Left colon (tissue), 2 donors: Measurements from ENCODE around the gene RARRES2. TPM values are rescaled to one million over a fixed set of nuclear protein-coding genes. Genes with fewer than 3 reads are reported as not detected.
"Not testable (repeated sequence)": the region's sequence is repeated elsewhere in the genome, so short reads cannot be mapped to it uniquely, and the experiment has no call there.

Experiments used
- ATAC-seq: fragments of 200-7000 bp; cut with Tn5 transposase; one replicate; pipeline ENCODE4 v1.9.1; 2020; ENCODE audit warnings: mild to moderate bottlenecking, moderate library complexity
- DNase-seq, 2 donors: peaks; one replicate each; pipeline ENCODE4 v3.0.0-alpha.2; 2020
- intact Hi-C, 2 donors: fragments of 100-400 bp; cut with DNase I in 1 of 2; cut with micrococcal nuclease in 1 of 2; formaldehyde crosslinking; loops; one replicate each; pipeline versions ENCODE4 v1.11.2 to v1.14.0; 2022; cut with DNase I, micrococcal nuclease
- total RNA-seq, 2 donors: library from RNA; stranded (reverse); fragmentation: NEBNext Ultra II Directional; extraction: Animal tissue kit (Norgen Biotek cat#: 25700); gene quantifications; one replicate each; pipeline ENCODE4 v1.2.1, GENCODE V29; 2021
- donor health status: DM: no; HTN: no; CAD: no.
- donor health status: DM: yes; HTN: yes; CAD: no.

The RARRES2 gene
- total RNA-seq, 2 donors from 2014 or later = 61.1 to 115 TPM

GRCh38 chr7:150308575-150308974 is 32.9 kb downstream of the RARRES2 start:
- no peak for ATAC-seq
- no peak for DNase-seq
- intact Hi-C loops = no loop called here

DNA sequence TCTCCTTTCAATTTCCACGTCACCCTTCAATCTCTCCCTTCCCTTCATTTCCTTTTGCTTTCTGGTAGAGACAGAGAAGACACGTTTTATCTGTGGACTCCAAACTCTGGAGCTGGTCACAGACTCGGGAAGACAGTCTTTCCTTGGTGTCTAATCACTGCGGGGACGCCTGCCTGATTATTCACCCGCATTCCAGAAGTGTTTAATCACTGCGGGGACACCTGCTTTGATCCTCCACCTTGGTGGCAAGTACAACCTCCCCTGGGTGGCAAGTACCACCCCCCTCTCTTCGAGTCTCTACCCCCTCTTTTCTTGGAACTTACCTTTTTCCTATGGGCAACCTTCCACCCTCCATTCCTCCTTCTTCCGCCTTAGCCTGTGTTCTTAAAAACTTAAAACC is 33.5 kb downstream of the RARRES2 start:
- intact Hi-C loops = no loop called here
- DNase-seq (no peak), ATAC-seq (no peak)

DNA sequence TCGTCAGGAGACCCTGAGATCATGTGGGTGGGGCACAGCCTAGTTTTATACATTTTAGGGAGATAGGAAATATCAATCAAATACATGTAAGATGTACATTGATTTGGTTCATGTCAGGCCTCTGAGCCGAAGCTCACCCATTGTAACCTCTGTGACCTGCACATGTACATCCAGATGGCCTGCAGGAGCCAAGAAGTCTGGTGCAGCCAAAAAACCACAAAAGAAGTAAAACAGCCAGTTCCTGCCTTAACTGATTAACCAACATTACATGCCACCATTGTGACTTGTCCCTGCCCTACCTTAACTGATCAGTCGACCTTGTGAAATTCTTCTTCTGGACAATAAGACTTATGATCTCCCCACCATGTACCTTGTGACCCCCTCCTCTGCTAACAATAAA is 34.3 kb downstream of the RARRES2 start:
- ATAC-seq = no peak
- intact Hi-C loops = no loop called here
- DNase-seq = no peak

DNA sequence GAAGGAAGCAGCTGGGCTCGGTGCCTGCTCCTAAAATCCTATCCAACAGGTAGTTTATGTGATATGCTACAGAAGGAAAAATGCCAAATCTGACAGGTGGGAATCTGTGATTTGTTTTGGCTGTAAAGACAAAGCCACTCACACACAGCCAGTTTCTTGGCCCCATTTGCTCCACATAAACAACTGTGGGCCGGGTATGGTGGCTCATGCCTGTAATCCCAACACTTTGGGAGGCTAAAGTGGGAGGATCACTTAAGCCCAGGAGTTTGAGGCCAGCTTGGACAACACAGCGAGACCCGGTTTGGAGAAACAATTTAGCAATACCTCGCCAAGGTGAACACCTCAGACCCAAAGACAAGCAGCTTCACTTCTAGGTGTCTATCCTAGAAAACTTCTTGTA is 35.1 kb downstream of the RARRES2 start:
- ATAC-seq, DNase-seq, intact Hi-C loops: not testable (repeated sequence)

- ATAC-seq = not testable (repeated sequence)
Observed at GRCh38 chr7:150305903-150306284, 35.5 kb downstream of the RARRES2 start.

GRCh38 chr7:150305259-150305902 is 36.0 kb downstream of the RARRES2 start:
- DNase-seq, intact Hi-C loops, ATAC-seq: not testable (repeated sequence)

More at GRCh38 chr7:150305903-150306284, 35.5 kb downstream of the RARRES2 start:
- intact Hi-C loops, DNase-seq: not testable (repeated sequence)

- intact Hi-C loops, ATAC-seq, DNase-seq: not testable (repeated sequence)
Observed at GRCh38 chr7:150304499-150305258, 36.8 kb downstream of the RARRES2 start.

DNA sequence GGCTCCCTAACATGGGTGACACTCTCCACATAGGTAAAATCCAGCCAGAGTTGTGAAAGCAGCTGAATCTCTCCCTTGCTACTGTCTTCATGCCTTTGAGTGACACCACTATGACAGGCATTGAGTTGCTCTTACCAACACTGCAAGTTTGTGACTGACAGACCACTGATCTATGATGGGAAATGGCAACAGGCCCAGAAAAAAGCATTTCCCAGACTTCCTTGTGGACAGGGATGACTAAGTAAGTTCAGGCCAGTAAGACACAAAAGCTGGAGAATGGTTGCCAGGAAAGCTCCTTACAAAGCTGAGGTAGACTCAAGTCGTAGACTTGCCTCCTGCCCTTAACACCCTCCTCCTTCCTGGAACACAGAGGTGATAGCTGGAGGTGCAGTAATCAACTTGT is 38.5 kb downstream of the RARRES2 start:
- intact Hi-C loops, ATAC-seq, DNase-seq: not testable (repeated sequence)

DNA sequence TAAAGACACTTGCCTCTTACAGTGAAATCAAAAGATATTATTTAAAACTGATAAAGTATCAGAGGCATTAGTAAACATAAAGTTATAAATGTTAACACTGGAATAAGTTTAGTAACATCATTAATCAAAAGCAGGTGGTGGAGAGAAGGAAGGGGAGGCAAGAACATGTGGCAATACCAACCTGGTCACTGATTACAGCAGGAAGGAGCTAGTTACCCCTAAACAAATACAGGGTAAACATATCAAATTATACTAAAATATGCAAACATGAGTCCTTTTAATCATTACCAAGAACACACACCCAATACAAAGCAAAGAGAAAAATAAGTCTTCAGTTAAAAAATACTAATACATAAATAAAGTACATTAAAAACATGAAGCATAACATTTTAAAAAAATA is 43.5 kb downstream of the RARRES2 start:
- ATAC-seq, DNase-seq, intact Hi-C loops: not testable (repeated sequence)

- ATAC-seq, DNase-seq, intact Hi-C loops: not testable (repeated sequence)
Observed at GRCh38 chr7:150296802-150297201, 44.6 kb downstream of the RARRES2 start.

GRCh38 chr7:150295614-150296013 is 45.8 kb downstream of the RARRES2 start:
- intact Hi-C loops = not testable (repeated sequence)
- ATAC-seq = peak; percentile 51

GRCh38 chr7:150295027-150295426 is 46.4 kb downstream of the RARRES2 start:
- intact Hi-C loops, DNase-seq, ATAC-seq: not testable (repeated sequence)

More at GRCh38 chr7:150295614-150296013, 45.8 kb downstream of the RARRES2 start:
- DNase-seq = not testable (repeated sequence)

- ATAC-seq, intact Hi-C loops, DNase-seq: not testable (repeated sequence)
Observed at GRCh38 chr7:150290317-150290716, 51.1 kb downstream of the RARRES2 start.

GRCh38 chr7:150288816-150289215 is 52.6 kb downstream of the RARRES2 start:
- not testable (repeated sequence) for ATAC-seq, DNase-seq
- intact Hi-C loops = loop anchor here in 1 of 2 donors (10.0 kb wide), 1 partner anchor 136 kb away; no protein-coding TSS in a partner anchor

Other genes with a start within 250 kb of the RARRES2 start
- gene LRRC61, start 18.3 kb downstream of the RARRES2 start, total RNA-seq = 10 to 100 TPM; 10.1 to 12.2 TPM
- gene ACTR3C, start 18.1 kb downstream of the RARRES2 start, total RNA-seq = 10 to 100 TPM; 20.2 to 38.0 TPM
- gene REPIN1, start 27.2 kb upstream of the RARRES2 start, total RNA-seq = 100 to 1,000 TPM; 168 to 209 TPM
- gene ZNF775, start 37.7 kb upstream of the RARRES2 start, total RNA-seq = 1 to 10 TPM; 7.1 to 8.7 TPM
- gene GIMAP8, start 109.0 kb upstream of the RARRES2 start, total RNA-seq = 1 to 10 TPM; 2.9 to 5.5 TPM
- gene GIMAP7, start 173.2 kb upstream of the RARRES2 start, total RNA-seq = 1 to 10 TPM; 4.5 to 8.7 TPM
- 10 to 100 TPM in 1 of 2 donors, 1 to 10 TPM in 1; 8.4 to 16.2 TPM for gene GIMAP4, start 225.8 kb upstream of the RARRES2 start, total RNA-seq